ENCODE measurements around the gene GLO1.

Gene GLO1

DNA sequence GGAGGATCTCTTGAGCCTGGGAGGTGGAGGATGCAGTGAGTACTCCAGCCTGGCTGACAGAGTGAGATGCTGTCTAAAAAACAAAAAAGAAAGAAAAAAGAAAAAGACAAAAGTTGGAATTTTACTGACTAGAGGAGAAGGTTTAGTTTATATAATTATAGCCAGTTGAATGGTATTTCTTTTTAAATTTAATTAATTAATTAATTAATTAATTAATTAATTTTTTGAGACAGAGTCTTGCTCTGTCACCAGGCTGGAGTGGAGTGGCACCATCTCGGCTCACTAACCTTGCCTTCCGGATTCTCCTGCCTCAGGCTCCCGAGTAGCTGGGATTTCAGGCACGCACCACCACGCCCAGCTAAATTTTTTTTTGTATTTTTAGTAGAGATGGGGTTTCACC is 20.8 kb upstream of the GLO1 start:
- Histone ChIP-seq H2AK5ac (ENCODE audit: low read length) (no peak overlapping the region), H4K5ac (ENCODE audit: low read length) (no peak overlapping the region), H3K27me3 (ENCODE audit: insufficient read depth, low read length, poor library complexity) (no peaks in the 10 kb centered on the region), H2BK5ac (ENCODE audit: low read length) (no peak overlapping the region), H3K4me2 (ENCODE audit: low read length) (no peak overlapping the region), H3K36me3 (ENCODE audit: control insufficient read depth, insufficient read depth, low read length) (no peaks in the 10 kb centered on the region), H3K4me3 (ENCODE audit: low read length) (no peak overlapping the region), H3K18ac (ENCODE audit: low read length) (no peak overlapping the region), H3K9ac (ENCODE audit: low read length) (no peak overlapping the region), H2BK15ac (replicated peaks; ENCODE audit: low read depth) (no peak overlapping the region), H3K79me2 (ENCODE audit: control insufficient read depth, insufficient read depth, low read length) (no peaks in the 10 kb centered on the region), H3K4ac (ENCODE audit: low read depth, low read length) (no peak overlapping the region), H3K23ac (ENCODE audit: low read length) (no peak overlapping the region), H4K8ac (ENCODE audit: low read depth, low read length) (no peak overlapping the region), H3K56ac (ENCODE audit: low read length) (no peak overlapping the region), H3K4me1 (ENCODE audit: control insufficient read depth, low read depth, low read length) (no peaks in the 10 kb centered on the region), H2BK120ac (ENCODE audit: low read depth, low read length) (no peak overlapping the region), H3K27ac (ENCODE audit: low read depth, low read length) (no peak overlapping the region), H3K79me1 (ENCODE audit: low read length) (no peaks in the 10 kb centered on the region)
- DNase-seq: no peak
- WGBS (ENCODE audit: extremely low coverage, insufficient coverage, low lambda C conversion rate): no CpG with 5 or more reads among the region's 5 CpGs

DNA sequence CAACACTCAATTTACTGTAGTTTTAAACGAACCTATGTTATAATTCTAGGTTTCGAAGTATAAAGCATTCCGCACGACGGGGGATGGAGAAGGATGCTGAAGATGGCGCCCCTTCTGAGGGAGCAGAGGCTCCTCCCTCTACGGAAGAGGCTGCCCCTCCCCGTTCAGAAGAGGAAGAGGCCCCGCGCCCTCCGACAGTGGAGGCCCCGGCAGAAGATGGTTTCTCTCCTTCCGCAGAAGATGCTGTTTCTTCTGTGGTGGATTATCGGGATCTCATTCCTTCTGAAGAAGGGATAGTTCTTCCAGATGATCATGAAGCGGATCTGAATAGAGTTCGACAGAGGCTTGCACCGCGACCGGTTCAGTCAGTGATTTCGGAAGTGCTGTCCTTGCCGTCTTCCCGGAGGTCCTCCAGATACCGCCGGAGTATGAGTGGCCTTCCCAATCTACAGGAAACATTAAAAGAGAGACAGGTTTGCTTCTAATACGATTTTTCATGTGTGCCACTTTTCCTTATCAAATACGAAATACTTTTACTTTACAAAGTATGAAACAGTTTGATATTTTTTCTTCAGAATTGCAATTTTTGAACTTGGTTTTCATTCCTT is 19.9 kb upstream of the GLO1 start:
- H3K56ac ChIP-seq (ENCODE audit: low read length): no peak overlapping the region
- no peak for DNase-seq
- H3K79me2 ChIP-seq (ENCODE audit: control insufficient read depth, insufficient read depth, low read length): no peaks in the 10 kb centered on the region
- no CpG with 5 or more reads among the region's 26 CpGs for WGBS (ENCODE audit: extremely low coverage, insufficient coverage, low lambda C conversion rate)
- H3K36me3 ChIP-seq (ENCODE audit: control insufficient read depth, insufficient read depth, low read length): no peaks in the 10 kb centered on the region
- no peak overlapping the region for H3K4me3 ChIP-seq (ENCODE audit: low read length)
- no peak overlapping the region for H3K27ac ChIP-seq (ENCODE audit: low read depth, low read length)
- H3K4me1 ChIP-seq (ENCODE audit: control insufficient read depth, low read depth, low read length): no peaks in the 10 kb centered on the region
- no peak overlapping the region for H2BK120ac ChIP-seq (ENCODE audit: low read depth, low read length)
- H3K79me1 ChIP-seq (ENCODE audit: low read length): no peaks in the 10 kb centered on the region
- no peak overlapping the region for H3K9ac ChIP-seq (ENCODE audit: low read length)
- no peak overlapping the region for H2BK5ac ChIP-seq (ENCODE audit: low read length)
- no peak overlapping the region for H2BK15ac ChIP-seq (replicated peaks; ENCODE audit: low read depth)
- H3K18ac ChIP-seq (ENCODE audit: low read length): no peak overlapping the region
- H3K27me3 ChIP-seq (ENCODE audit: insufficient read depth, low read length, poor library complexity): no peaks in the 10 kb centered on the region
- no peak overlapping the region for H4K8ac ChIP-seq (ENCODE audit: low read depth, low read length)
- H2AK5ac ChIP-seq (ENCODE audit: low read length): no peak overlapping the region
- H4K5ac ChIP-seq (ENCODE audit: low read length): no peak overlapping the region
- no peak overlapping the region for H3K23ac ChIP-seq (ENCODE audit: low read length)
- H3K4me2 ChIP-seq (ENCODE audit: low read length): no peak overlapping the region
- no peak overlapping the region for H3K4ac ChIP-seq (ENCODE audit: low read depth, low read length)

DNA sequence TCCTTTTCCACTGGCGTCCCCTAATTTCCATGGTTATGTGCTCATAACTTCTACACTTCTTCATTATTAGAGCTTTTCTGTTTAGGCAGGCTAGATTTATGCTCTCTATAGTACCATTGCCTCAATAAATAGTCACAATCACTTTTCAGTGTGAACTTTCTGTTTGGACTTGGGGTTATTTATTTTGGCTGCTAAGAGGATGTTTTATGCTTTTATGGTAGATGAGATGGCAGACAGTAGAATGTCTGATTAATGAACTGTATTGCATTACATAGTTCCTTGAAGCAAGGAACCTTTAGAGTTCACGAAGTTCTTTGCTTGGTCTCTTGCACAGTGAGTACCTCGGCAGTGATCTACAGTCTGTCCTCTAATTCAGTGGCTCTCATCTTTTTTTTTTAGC is 19.1 kb upstream of the GLO1 start:
- Histone ChIP-seq H2AK5ac (ENCODE audit: low read length) (no peak overlapping the region), H3K79me1 (ENCODE audit: low read length) (no peaks in the 10 kb centered on the region), H4K8ac (ENCODE audit: low read depth, low read length) (no peak overlapping the region), H3K79me2 (ENCODE audit: control insufficient read depth, insufficient read depth, low read length) (no peaks in the 10 kb centered on the region), H3K56ac (ENCODE audit: low read length) (no peak overlapping the region), H3K4me1 (ENCODE audit: control insufficient read depth, low read depth, low read length) (no peaks in the 10 kb centered on the region), H3K36me3 (ENCODE audit: control insufficient read depth, insufficient read depth, low read length) (no peaks in the 10 kb centered on the region), H3K9ac (ENCODE audit: low read length) (no peak overlapping the region), H3K4me2 (ENCODE audit: low read length) (no peak overlapping the region), H2BK15ac (replicated peaks; ENCODE audit: low read depth) (no peak overlapping the region), H4K5ac (ENCODE audit: low read length) (no peak overlapping the region), H3K27ac (ENCODE audit: low read depth, low read length) (no peak overlapping the region), H3K4ac (ENCODE audit: low read depth, low read length) (no peak overlapping the region), H2BK5ac (ENCODE audit: low read length) (no peak overlapping the region), H2BK120ac (ENCODE audit: low read depth, low read length) (no peak overlapping the region), H3K4me3 (ENCODE audit: low read length) (no peak overlapping the region), H3K23ac (ENCODE audit: low read length) (no peak overlapping the region), H3K18ac (ENCODE audit: low read length) (no peak overlapping the region), H3K27me3 (ENCODE audit: insufficient read depth, low read length, poor library complexity) (no peaks in the 10 kb centered on the region)
- DNase-seq: no peak
- WGBS (ENCODE audit: extremely low coverage, insufficient coverage, low lambda C conversion rate): no CpG with 5 or more reads among the region's 3 CpGs

DNA sequence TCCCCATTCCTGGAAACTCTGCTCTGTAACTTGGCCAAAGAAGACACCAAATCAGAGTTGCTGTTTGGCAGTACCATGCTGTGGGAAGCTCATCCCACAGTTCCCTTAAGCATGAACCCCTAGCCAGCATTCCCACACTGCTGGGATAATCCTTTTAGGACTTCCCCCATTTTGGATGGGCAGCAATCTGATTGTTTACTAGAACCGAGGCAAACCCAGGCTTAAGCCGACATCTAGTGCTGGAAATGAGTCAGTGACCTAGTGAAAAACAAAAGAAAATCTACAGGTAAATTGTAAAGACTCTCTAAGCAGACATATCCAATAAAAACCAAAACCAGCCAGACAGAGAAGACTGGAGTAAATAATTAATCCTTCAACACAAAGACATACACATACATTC is 17.4 kb upstream of the GLO1 start:
- H3K79me2 ChIP-seq (ENCODE audit: control insufficient read depth, insufficient read depth, low read length): no peaks in the 10 kb centered on the region
- no peak overlapping the region for H3K4me3 ChIP-seq (ENCODE audit: low read length)
- no peak overlapping the region for H2AK5ac ChIP-seq (ENCODE audit: low read length)
- H3K36me3 ChIP-seq (ENCODE audit: control insufficient read depth, insufficient read depth, low read length): no peaks in the 10 kb centered on the region
- H3K27me3 ChIP-seq (ENCODE audit: insufficient read depth, low read length, poor library complexity): no peaks in the 10 kb centered on the region
- DNase-seq: peak; percentile 73
- H3K79me1 ChIP-seq (ENCODE audit: low read length): no peaks in the 10 kb centered on the region
- H4K5ac ChIP-seq (ENCODE audit: low read length): no peak overlapping the region
- no peak overlapping the region for H3K56ac ChIP-seq (ENCODE audit: low read length)
- H3K18ac ChIP-seq (ENCODE audit: low read length): no peak overlapping the region
- no peak overlapping the region for H3K9ac ChIP-seq (ENCODE audit: low read length)
- no peak overlapping the region for H3K23ac ChIP-seq (ENCODE audit: low read length)
- no peak overlapping the region for H3K4ac ChIP-seq (ENCODE audit: low read depth, low read length)
- no CpG with 5 or more reads among the region's 2 CpGs for WGBS (ENCODE audit: extremely low coverage, insufficient coverage, low lambda C conversion rate)
- no peaks in the 10 kb centered on the region for H3K4me1 ChIP-seq (ENCODE audit: control insufficient read depth, low read depth, low read length)
- no peak overlapping the region for H4K8ac ChIP-seq (ENCODE audit: low read depth, low read length)
- no peak overlapping the region for H2BK15ac ChIP-seq (replicated peaks; ENCODE audit: low read depth)
- H2BK5ac ChIP-seq (ENCODE audit: low read length): no peak overlapping the region
- H3K27ac ChIP-seq (ENCODE audit: low read depth, low read length): no peak overlapping the region
- no peak overlapping the region for H3K4me2 ChIP-seq (ENCODE audit: low read length)
- H2BK120ac ChIP-seq (ENCODE audit: low read depth, low read length): no peak overlapping the region

DNA sequence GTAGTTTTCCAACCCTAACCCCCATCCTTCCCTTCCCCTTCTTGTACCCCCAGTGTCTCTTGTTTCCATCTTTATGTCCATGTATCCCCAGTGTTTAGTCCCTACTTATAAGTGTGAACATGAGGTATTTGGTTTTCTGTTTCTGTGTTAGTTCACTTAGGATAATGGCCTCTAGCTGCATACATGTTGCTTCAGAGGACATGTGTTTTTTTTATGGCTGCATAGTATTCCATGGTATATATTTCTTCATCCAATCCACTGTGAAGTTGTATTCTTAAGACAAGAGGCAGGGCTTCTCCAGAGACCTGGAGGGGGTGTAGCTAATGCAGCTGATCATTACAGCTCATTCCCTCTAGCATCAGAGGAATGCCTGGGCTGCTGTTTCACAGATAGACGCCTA is 16.4 kb upstream of the GLO1 start:
- no peak for DNase-seq
- Histone ChIP-seq H3K79me2 (ENCODE audit: control insufficient read depth, insufficient read depth, low read length) (no peaks in the 10 kb centered on the region), H3K27ac (ENCODE audit: low read depth, low read length) (no peak overlapping the region), H3K4me3 (ENCODE audit: low read length) (no peak overlapping the region), H2AK5ac (ENCODE audit: low read length) (no peak overlapping the region), H3K27me3 (ENCODE audit: insufficient read depth, low read length, poor library complexity) (no peaks in the 10 kb centered on the region), H4K5ac (ENCODE audit: low read length) (no peak overlapping the region), H3K18ac (ENCODE audit: low read length) (no peak overlapping the region), H3K9ac (ENCODE audit: low read length) (no peak overlapping the region), H3K4me2 (ENCODE audit: low read length) (no peak overlapping the region), H3K4me1 (ENCODE audit: control insufficient read depth, low read depth, low read length) (no peaks in the 10 kb centered on the region), H3K56ac (ENCODE audit: low read length) (no peak overlapping the region), H2BK5ac (ENCODE audit: low read length) (no peak overlapping the region), H4K8ac (ENCODE audit: low read depth, low read length) (no peak overlapping the region), H3K36me3 (ENCODE audit: control insufficient read depth, insufficient read depth, low read length) (no peaks in the 10 kb centered on the region), H3K79me1 (ENCODE audit: low read length) (no peaks in the 10 kb centered on the region), H3K23ac (ENCODE audit: low read length) (no peak overlapping the region), H2BK15ac (replicated peaks; ENCODE audit: low read depth) (no peak overlapping the region), H2BK120ac (ENCODE audit: low read depth, low read length) (no peak overlapping the region), H3K4ac (ENCODE audit: low read depth, low read length) (no peak overlapping the region)
- WGBS (ENCODE audit: extremely low coverage, insufficient coverage, low lambda C conversion rate): no CpG with 5 or more reads among the region's 1 CpG

DNA sequence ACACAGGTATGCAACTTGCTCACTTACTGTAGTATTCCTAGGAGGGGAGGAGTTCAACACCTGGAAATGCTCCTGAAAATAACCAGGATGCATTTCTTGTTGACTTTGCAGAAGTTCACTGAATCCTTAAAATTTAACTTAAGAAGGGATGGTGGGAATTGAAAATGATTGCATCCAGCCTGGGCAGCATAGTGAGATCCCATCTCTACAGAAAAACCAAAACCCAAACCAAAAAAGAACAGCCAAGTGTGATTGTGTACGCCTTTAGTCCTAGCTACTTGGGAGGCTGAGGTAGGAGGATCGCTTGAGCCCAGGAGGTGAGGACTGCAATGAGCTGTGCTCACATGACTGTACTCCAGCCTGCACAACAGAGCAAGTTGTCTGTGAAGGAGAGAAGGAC is 13.9 kb upstream of the GLO1 start:
- no peak overlapping the region for H3K4ac ChIP-seq (ENCODE audit: low read depth, low read length)
- H3K4me3 ChIP-seq (ENCODE audit: low read length): no peak overlapping the region
- H3K9ac ChIP-seq (ENCODE audit: low read length): no peak overlapping the region
- no peaks in the 10 kb centered on the region for H3K27me3 ChIP-seq (ENCODE audit: insufficient read depth, low read length, poor library complexity)
- H4K8ac ChIP-seq (ENCODE audit: low read depth, low read length): no peak overlapping the region
- H3K27ac ChIP-seq (ENCODE audit: low read depth, low read length): no peak overlapping the region
- H4K5ac ChIP-seq (ENCODE audit: low read length): no peak overlapping the region
- H3K23ac ChIP-seq (ENCODE audit: low read length): no peak overlapping the region
- no peaks in the 10 kb centered on the region for H3K79me1 ChIP-seq (ENCODE audit: low read length)
- H2BK15ac ChIP-seq (replicated peaks; ENCODE audit: low read depth): no peak overlapping the region
- H3K4me2 ChIP-seq (ENCODE audit: low read length): no peak overlapping the region
- H2AK5ac ChIP-seq (ENCODE audit: low read length): no peak overlapping the region
- H2BK5ac ChIP-seq (ENCODE audit: low read length): no peak overlapping the region
- DNase-seq: no peak
- no CpG with 5 or more reads among the region's 2 CpGs for WGBS (ENCODE audit: extremely low coverage, insufficient coverage, low lambda C conversion rate)
- no peak overlapping the region for H2BK120ac ChIP-seq (ENCODE audit: low read depth, low read length)
- no peak overlapping the region for H3K56ac ChIP-seq (ENCODE audit: low read length)
- no peaks in the 10 kb centered on the region for H3K36me3 ChIP-seq (ENCODE audit: control insufficient read depth, insufficient read depth, low read length)
- no peaks in the 10 kb centered on the region for H3K79me2 ChIP-seq (ENCODE audit: control insufficient read depth, insufficient read depth, low read length)
- H3K18ac ChIP-seq (ENCODE audit: low read length): no peak overlapping the region
- H3K4me1 ChIP-seq (ENCODE audit: control insufficient read depth, low read depth, low read length): no peaks in the 10 kb centered on the region

Data from mesendoderm (in vitro differentiated cells).